Uterus (tissue), 4 donors: ENCODE measurements around the gene PPCDC. TPM values are rescaled to one million over a fixed set of nuclear protein-coding genes. Genes with fewer than 3 reads are reported as not detected.
A peak's percentile ranks its signal among the peaks of the same experiment; 100 is the strongest.

Experiments used
- DNase-seq, 2 donors: peaks; one replicate each; pipeline ENCODE4 v3.0.0-alpha.2; 2019 to 2020
- H3K27ac ChIP-seq, 2 donors: fragments of 200-600 bp; sonication (generic); 1 replicate in 1 of 2; 2 replicates in 1 of 2; pipeline ENCODE4 v1.5.1; 2016 to 2018
- H3K27me3 ChIP-seq, 2 donors: fragments of 200-600 bp; sonication (generic); one replicate each; pipeline ENCODE4 v1.5.1; 2018 to 2019; ENCODE audit warnings: control low read depth in 1 of 2
- H3K36me3 ChIP-seq, 2 donors: fragments of 200-600 bp; sonication (generic); one replicate each; pipeline ENCODE4 v1.5.1; 2019; ENCODE audit warnings: control low read depth in 1 of 2
- H3K4me1 ChIP-seq, 2 donors: fragments of 200-600 bp; sonication (generic); one replicate each; pipeline ENCODE4 v1.5.1; 2018 to 2019; ENCODE audit warnings: control low read depth in 1 of 2
- H3K4me3 ChIP-seq, 2 donors: fragments of 200-600 bp; sonication (generic); 1 replicate in 1 of 2; 2 replicates in 1 of 2; pipeline ENCODE4 v1.5.1; 2018 to 2019; ENCODE audit warnings: mild to moderate bottlenecking in 1 of 2
- H3K9me3 ChIP-seq, 2 donors: fragments of 200-600 bp; sonication (generic); one replicate each; pipeline ENCODE4 v1.5.1; 2019; ENCODE audit warnings: control low read depth in 1 of 2
- POLR2A ChIP-seq, 2 donors: fragments of 450-650 bp; IDR thresholded peaks; one replicate each; pipeline ENCODE4 v1.6.1; 2016; ENCODE audit warnings: antibody characterized with exemption in 2 of 2, mild to moderate bottlenecking in 1 of 2, moderate library complexity in 1 of 2
- intact Hi-C: fragments of 100-400 bp; cut with DNase I; formaldehyde crosslinking; loops from one replicate; pipeline ENCODE4 v1.15.1; 2023; ENCODE audit warnings: low total_unique reads
- total RNA-seq, 4 donors: library from RNA; depleted of rRNA in 3 of 4; stranded (reverse); fragments of >200 nt in 3 of 4; gene quantifications; one replicate each; pipeline versions ENCODE4 v1.1.0 to v1.2.4, GENCODE V29; 2014 to 2023
- TF ChIP-seq, protein P1 (sequence below), 4 experiments: fragments of 200-600 bp in 2 of 4; fragments of 450-650 bp in 2 of 4; sonication (generic) in 2 of 4; IDR thresholded peaks; one replicate each; pipeline ENCODE4 v1.5.1; 2016 to 2019; ENCODE audit warnings: antibody characterized with exemption in 4 of 4, mild to moderate bottlenecking in 2 of 4, moderate library complexity in 1 of 4
- donor health status: DM: yes; HTN: yes; CAD: no.

The PPCDC gene
- total RNA-seq, 4 donors from 2014 or later = 1.2 to 22.8 (median 6.9) TPM

DNA sequence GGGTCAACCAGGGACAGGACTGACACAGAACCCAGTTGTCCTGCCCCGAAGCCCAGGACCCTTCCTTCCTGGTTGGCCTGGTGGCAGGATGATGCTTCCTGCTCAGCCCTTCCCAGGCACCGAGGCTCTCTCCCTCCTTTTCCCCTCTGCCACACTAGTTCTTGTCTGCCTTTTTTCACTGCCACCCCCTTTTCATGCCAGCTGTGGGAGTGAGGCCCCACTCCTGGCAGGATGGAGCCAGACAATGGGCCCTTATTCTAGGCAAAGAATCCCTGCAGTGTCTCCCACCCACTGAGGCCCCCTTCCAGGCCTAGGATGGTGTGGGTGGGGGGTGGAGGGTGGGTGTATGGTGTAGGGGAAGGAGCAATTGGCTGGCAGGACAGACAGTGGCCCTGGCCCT is 29.2 kb upstream of the PPCDC start:
- H3K27ac ChIP-seq = no peak overlapping the region
- H3K4me3 ChIP-seq = no peak overlapping the region
- intact Hi-C loops = no loop called here
- H3K9me3 ChIP-seq = no peaks in the 10 kb centered on the region
- H3K27me3 ChIP-seq = no peaks in the 10 kb centered on the region
- H3K4me1 ChIP-seq = peaks cover 0 to 7% of the 10 kb centered on the region in 2 donors
- TF ChIP-seq POLR2A (IDR thresholded peaks at IDR 0.05) = no peak
- TF ChIP-seq, protein P1, sequence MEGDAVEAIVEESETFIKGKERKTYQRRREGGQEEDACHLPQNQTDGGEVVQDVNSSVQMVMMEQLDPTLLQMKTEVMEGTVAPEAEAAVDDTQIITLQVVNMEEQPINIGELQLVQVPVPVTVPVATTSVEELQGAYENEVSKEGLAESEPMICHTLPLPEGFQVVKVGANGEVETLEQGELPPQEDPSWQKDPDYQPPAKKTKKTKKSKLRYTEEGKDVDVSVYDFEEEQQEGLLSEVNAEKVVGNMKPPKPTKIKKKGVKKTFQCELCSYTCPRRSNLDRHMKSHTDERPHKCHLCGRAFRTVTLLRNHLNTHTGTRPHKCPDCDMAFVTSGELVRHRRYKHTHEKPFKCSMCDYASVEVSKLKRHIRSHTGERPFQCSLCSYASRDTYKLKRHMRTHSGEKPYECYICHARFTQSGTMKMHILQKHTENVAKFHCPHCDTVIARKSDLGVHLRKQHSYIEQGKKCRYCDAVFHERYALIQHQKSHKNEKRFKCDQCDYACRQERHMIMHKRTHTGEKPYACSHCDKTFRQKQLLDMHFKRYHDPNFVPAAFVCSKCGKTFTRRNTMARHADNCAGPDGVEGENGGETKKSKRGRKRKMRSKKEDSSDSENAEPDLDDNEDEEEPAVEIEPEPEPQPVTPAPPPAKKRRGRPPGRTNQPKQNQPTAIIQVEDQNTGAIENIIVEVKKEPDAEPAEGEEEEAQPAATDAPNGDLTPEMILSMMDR (IDR thresholded peaks at IDR 0.05) = no peak
- H3K36me3 ChIP-seq = no peaks in the 10 kb centered on the region
- no peak for DNase-seq

DNA sequence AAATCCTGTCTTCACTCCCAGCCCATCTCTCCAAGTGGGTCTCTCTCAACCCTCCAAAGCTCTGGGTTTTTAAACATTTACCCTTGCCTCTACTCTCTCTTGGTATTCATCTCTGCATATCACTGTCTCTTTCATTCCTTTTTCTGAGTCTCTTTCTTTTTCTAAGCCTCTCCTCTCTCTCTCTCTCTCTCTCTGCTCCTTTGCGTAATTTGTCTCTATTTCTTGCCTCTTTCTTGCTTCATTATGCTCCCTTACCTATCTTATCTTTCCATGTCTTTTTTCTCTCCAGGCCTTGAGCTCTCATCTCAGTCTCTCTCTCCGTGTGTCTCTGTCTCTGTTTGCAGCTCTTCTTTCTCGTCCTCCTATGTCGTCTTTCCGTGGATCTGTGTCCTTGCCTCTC is 28.7 kb upstream of the PPCDC start:
- no peak overlapping the region for H3K27ac ChIP-seq
- no peak for DNase-seq
- peaks cover 0 to 7% of the 10 kb centered on the region in 2 donors for H3K4me1 ChIP-seq
- no peaks in the 10 kb centered on the region for H3K27me3 ChIP-seq
- H3K4me3 ChIP-seq = no peak overlapping the region
- TF ChIP-seq, protein P1 (IDR thresholded peaks at IDR 0.05) = no peak
- no peaks in the 10 kb centered on the region for H3K9me3 ChIP-seq
- intact Hi-C loops = no loop called here
- no peaks in the 10 kb centered on the region for H3K36me3 ChIP-seq

DNA sequence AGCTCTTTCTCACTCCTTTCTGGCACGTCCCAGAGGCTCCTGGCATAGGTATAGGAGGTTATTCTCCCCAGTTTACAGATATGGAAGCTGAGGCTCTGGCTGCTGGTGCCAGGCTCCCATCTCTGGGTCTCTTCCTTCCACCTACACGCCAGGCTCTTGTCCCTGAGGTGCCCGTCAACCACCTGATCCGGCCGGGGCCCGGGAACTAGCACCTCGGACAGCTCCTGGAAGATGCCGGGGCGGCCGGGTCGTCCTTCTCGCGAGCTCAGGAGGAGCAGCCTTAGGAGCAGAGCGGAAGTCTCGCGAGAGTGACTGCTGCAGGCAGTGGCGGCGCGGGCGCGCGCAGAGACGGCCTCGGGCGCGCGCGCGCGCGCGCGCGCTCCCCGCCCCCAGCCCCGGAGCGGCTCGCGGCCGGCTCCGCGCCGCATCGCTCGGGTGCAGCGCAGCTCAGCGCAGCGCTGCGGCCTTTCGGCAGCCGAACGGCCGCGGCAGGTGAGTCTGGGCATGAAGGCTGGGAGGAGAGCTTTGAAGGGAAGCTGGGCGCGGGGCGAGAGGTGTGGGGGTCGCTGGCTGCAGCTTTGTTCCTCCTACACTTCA is 28.1 kb upstream of the PPCDC start, which contains the start of gene SCAMP5:
Gene SCAMP5 (plus strand): TSS at position 382 of the 597 bp plus-strand sequence. CDS start 16,277 bp downstream, outside the sequence.
- Histone ChIP-seq H3K9me3 (no peaks in the 10 kb centered on the region), H3K36me3 (no peaks in the 10 kb centered on the region), H3K4me1 (peaks cover 0 to 7% of the 10 kb centered on the region in 2 donors), H3K27me3 (no peaks in the 10 kb centered on the region), H3K4me3 (peak within 1 kb of the TSS; percentile 45 to 55), H3K27ac (no peak within 1 kb of the TSS)
- DNase-seq = peak; percentile 81 to 90
- intact Hi-C loops = no loop called here
- TF ChIP-seq, protein P1 (IDR thresholded peaks at IDR 0.05) = no peak

DNA sequence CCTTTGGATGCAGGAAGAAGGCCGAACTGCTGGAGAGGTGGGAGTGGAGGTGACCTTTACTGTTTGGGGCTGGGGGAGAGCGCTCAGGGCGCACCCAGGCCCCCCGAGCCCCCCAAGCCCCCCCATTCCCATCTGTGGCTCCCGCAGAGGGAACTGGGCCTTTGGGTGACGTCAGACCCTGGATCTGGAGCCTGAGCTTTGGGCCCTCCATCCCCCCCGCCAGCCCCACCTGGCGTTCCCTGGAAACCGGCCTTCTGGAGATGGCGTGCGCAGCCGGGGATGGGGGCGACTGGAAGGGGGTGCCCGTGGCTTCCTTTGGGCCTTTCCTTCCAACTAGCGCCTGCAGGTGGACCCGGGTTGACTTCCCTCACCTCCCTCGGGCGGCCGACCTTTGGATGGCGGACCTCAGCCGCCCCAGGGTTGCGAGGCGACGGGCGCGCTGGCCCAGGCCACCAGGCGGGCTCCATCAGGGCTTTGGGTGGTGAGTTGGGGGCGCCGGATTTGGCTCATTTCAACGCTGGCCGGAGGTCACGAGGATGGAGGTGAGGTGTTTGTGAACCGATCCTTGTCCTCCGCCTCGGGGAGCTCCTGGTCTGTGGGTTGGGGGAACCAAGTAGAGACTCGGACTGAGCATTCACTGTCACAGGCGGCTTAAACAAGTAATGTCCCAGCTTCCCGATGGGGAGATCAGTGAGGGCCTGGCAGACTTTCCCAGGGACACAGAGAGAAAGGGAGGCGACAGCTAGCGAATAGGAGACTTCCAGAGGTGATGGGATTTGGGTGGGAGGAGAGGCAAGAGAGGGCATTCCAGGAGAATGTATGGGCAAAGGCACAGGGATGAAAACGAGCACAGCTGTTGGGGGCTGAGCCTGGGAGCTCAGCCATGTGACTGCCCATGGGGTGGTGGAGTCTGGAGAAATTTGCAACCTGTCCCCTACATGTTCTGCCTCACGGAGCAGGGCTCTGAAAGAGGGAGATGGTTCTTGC is 27.3 kb upstream of the PPCDC start:
- peak overlapping the region; percentile 45 to 55 for H3K4me3 ChIP-seq
- no peak overlapping the region for H3K27ac ChIP-seq
- TF ChIP-seq POLR2A (IDR thresholded peaks at IDR 0.05) = no peak
- TF ChIP-seq, protein P1 (IDR thresholded peaks at IDR 0.05) = no peak
- no peaks in the 10 kb centered on the region for H3K36me3 ChIP-seq
- no peak for DNase-seq
- no peaks in the 10 kb centered on the region for H3K9me3 ChIP-seq
- intact Hi-C loops = no loop called here
- no peaks in the 10 kb centered on the region for H3K27me3 ChIP-seq
- peaks cover 0 to 7% of the 10 kb centered on the region in 2 donors for H3K4me1 ChIP-seq

DNA sequence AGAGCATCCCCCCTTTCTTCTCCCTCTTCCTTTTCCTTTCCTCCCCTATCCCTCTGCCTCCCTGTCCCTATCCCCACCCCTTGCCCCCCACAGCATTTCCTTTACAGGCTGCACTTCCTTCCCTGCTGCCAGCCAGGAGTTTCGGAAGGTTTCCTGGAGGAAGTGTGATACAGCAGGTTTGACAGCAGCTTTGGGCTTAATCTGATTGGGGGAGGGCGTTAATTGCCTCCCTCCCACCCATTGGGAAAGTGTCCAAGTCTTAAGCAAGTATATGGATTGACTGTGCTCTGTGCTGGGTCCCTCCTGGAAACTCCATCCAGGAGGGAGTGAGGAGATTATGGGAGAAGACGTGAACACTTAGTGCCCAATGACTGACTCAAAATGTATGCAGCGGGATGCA is 26.2 kb upstream of the PPCDC start:
- H3K36me3 ChIP-seq = no peaks in the 10 kb centered on the region
- no peaks in the 10 kb centered on the region for H3K27me3 ChIP-seq
- no peak overlapping the region for H3K4me3 ChIP-seq
- TF ChIP-seq, protein P1 (IDR thresholded peaks at IDR 0.05) = no peak
- TF ChIP-seq POLR2A (IDR thresholded peaks at IDR 0.05) = no peak
- no peaks in the 10 kb centered on the region for H3K9me3 ChIP-seq
- H3K4me1 ChIP-seq = peaks cover 0 to 7% of the 10 kb centered on the region in 2 donors
- intact Hi-C loops = no loop called here
- DNase-seq = no peak
- H3K27ac ChIP-seq = no peak overlapping the region
